H9 (cell line): ENCODE data around the gene KCNG2. TPM values are rescaled to one million over a fixed set of nuclear protein-coding genes. Genes with fewer than 3 reads are reported as not detected.

Experiments used
- DNase-seq: peaks from one replicate; pipeline ENCODE4 v3.0.0-alpha.2; 2017
- H2AFZ ChIP-seq: one replicate; pipeline ENCODE4 v1.6.1; 2013; ENCODE audit warnings: mild to moderate bottlenecking, low read length, control low read depth, moderate library complexity
- H2AK5ac ChIP-seq: 2 replicates; pipeline ENCODE4 v1.6.1; 2013; ENCODE audit warnings: low read length, control low read depth, mixed read lengths; ENCODE audit not compliant: insufficient read length
- H2BK120ac ChIP-seq: one replicate; pipeline ENCODE4 v1.6.1; 2013; ENCODE audit warnings: low read depth, mild to moderate bottlenecking, low read length, control low read depth, inconsistent platforms; ENCODE audit not compliant: poor library complexity, severe bottlenecking
- H2BK12ac ChIP-seq: 2 replicates; pipeline ENCODE4 v1.6.1; 2013; ENCODE audit warnings: low read length, control low read depth, mixed read lengths, low read depth; ENCODE audit not compliant: insufficient read length
- H2BK15ac ChIP-seq: 2 replicates; pipeline ENCODE4 v1.6.1; 2013; ENCODE audit warnings: low read depth, low read length, control low read depth
- H2BK20ac ChIP-seq: one replicate; pipeline ENCODE4 v1.6.1; 2013; ENCODE audit warnings: low read depth, mild to moderate bottlenecking, low read length, control low read depth, inconsistent platforms; ENCODE audit not compliant: poor library complexity, severe bottlenecking
- H2BK5ac ChIP-seq: 2 replicates; pipeline ENCODE4 v1.6.1; 2013; ENCODE audit warnings: low read length, control low read depth, mixed read lengths; ENCODE audit not compliant: insufficient read length
- H3K14ac ChIP-seq: 2 replicates; pipeline ENCODE4 v1.6.1; 2013; ENCODE audit warnings: low read length, control low read depth; ENCODE audit not compliant: insufficient read depth
- H3K18ac ChIP-seq: 2 replicates; pipeline ENCODE4 v1.6.1; 2013; ENCODE audit warnings: low read depth, mild to moderate bottlenecking, mixed read lengths, low read length, control low read depth; ENCODE audit not compliant: insufficient read length
- H3K23ac ChIP-seq: 2 replicates; pipeline ENCODE4 v1.6.1; 2013; ENCODE audit warnings: low read length, control low read depth, mixed read lengths, low read depth; ENCODE audit not compliant: insufficient read length
- H3K23me2 ChIP-seq: 2 replicates; pipeline ENCODE4 v1.6.1; 2013; ENCODE audit warnings: low read depth, mild to moderate bottlenecking, mixed read lengths, low read length, control low read depth; ENCODE audit not compliant: insufficient read length, poor library complexity, severe bottlenecking
- H3K27ac ChIP-seq: 2 replicates; pipeline ENCODE4 v1.5.1; 2013; ENCODE audit warnings: low read length, control low read depth, mixed read lengths, low read depth; ENCODE audit not compliant: insufficient read length
- H3K27me3 ChIP-seq: 2 replicates; pipeline ENCODE4 v1.6.1; 2013; ENCODE audit warnings: low read length, control low read depth, inconsistent platforms; ENCODE audit not compliant: insufficient read depth
- H3K4ac ChIP-seq: 2 replicates; pipeline ENCODE4 v1.6.1; 2013; ENCODE audit warnings: low read depth, mild to moderate bottlenecking, control low read depth, inconsistent platforms, low read length, moderate library complexity
- H3K4me1 ChIP-seq: 2 replicates; pipeline ENCODE4 v1.6.1; 2013; ENCODE audit warnings: low read length, control low read depth, inconsistent platforms; ENCODE audit not compliant: insufficient read depth
- H3K4me2 ChIP-seq: 2 replicates; pipeline ENCODE4 v1.6.1; 2013; ENCODE audit warnings: low read length, control low read depth, mixed read lengths; ENCODE audit not compliant: insufficient read length, insufficient read depth
- H3K56ac ChIP-seq: 2 replicates; pipeline ENCODE4 v1.6.1; 2013; ENCODE audit warnings: low read depth, mild to moderate bottlenecking, mixed read lengths, low read length, control low read depth; ENCODE audit not compliant: insufficient read length
- H3K79me1 ChIP-seq: 2 replicates; pipeline ENCODE4 v1.6.1; 2013; ENCODE audit warnings: low read depth, mild to moderate bottlenecking, moderate library complexity, low read length, control low read depth, inconsistent platforms; ENCODE audit not compliant: insufficient read depth, poor library complexity, severe bottlenecking
- H3K79me2 ChIP-seq: 2 replicates; pipeline ENCODE4 v1.6.1; 2013; ENCODE audit warnings: low read length, control low read depth, inconsistent platforms; ENCODE audit not compliant: insufficient read depth
- H3K9ac ChIP-seq: 2 replicates; pipeline ENCODE4 v1.6.1; 2013; ENCODE audit warnings: low read length, control low read depth, mixed read lengths; ENCODE audit not compliant: insufficient read length; ENCODE audit errors: extremely low read depth
- H3K9me3 ChIP-seq: one replicate; pipeline ENCODE4 v1.6.1; 2013; ENCODE audit warnings: low read depth, low read length, inconsistent platforms; ENCODE audit not compliant: control insufficient read depth
- H3T11ph ChIP-seq: one replicate; pipeline ENCODE4 v1.6.1; 2013; ENCODE audit warnings: mild to moderate bottlenecking, low read length, control low read depth, inconsistent platforms
- H4K20me1 ChIP-seq: one replicate; pipeline ENCODE4 v1.6.1; 2013; ENCODE audit not compliant: control insufficient read depth, insufficient read length, insufficient read depth
- H4K5ac ChIP-seq: 2 replicates; pipeline ENCODE4 v1.6.1; 2013; ENCODE audit warnings: low read depth, mild to moderate bottlenecking, mixed read lengths, low read length, control low read depth; ENCODE audit not compliant: insufficient read length
- H4K8ac ChIP-seq: replicated peaks from 2 replicates; pipeline ENCODE4 v1.6.1; 2013; ENCODE audit warnings: low read length, control low read depth, mixed read lengths, low read depth; ENCODE audit not compliant: insufficient read length
- H4K91ac ChIP-seq: 2 replicates; pipeline ENCODE4 v1.6.1; 2013; ENCODE audit warnings: low read depth, mild to moderate bottlenecking, moderate library complexity, mixed read lengths, low read length, control low read depth; ENCODE audit not compliant: insufficient read length
- H3K27ac Mint-ChIP-seq, 3 experiments: 2 replicates in 2 of 3; 3 replicates in 1 of 3; pipeline ENCODE4 v1.8.0; 2020 to 2021; ENCODE audit warnings: mixed read lengths in 3 of 3, mild to moderate bottlenecking in 1 of 3, moderate library complexity in 1 of 3
- H3K27me3 Mint-ChIP-seq: 2 replicates; pipeline ENCODE4 v1.8.0; 2021; ENCODE audit warnings: low read depth, mild to moderate bottlenecking, moderate library complexity, mixed read lengths
- H3K36me3 Mint-ChIP-seq, 3 experiments: 2 replicates in 2 of 3; 3 replicates in 1 of 3; pipeline ENCODE4 v1.8.0; 2020 to 2021; ENCODE audit warnings: low read depth in 3 of 3, mixed read lengths in 3 of 3; ENCODE audit not compliant: insufficient read depth in 1 of 3
- H3K4me1 Mint-ChIP-seq, 2 experiments: 2 replicates each; pipeline ENCODE4 v1.8.0; 2020; ENCODE audit warnings: mixed read lengths in 2 of 2
- H3K4me3 Mint-ChIP-seq, 2 experiments: 2 replicates in 1 of 2; 3 replicates in 1 of 2; pipeline ENCODE4 v1.8.0; 2020 to 2021; ENCODE audit warnings: mild to moderate bottlenecking in 2 of 2, mixed read lengths in 2 of 2, moderate library complexity in 1 of 2
- H3K9me3 Mint-ChIP-seq, 2 experiments: 2 replicates in 1 of 2; 3 replicates in 1 of 2; pipeline ENCODE4 v1.8.0; 2020; ENCODE audit warnings: mild to moderate bottlenecking in 2 of 2, mixed read lengths in 2 of 2, moderate library complexity in 1 of 2
- CTCF ChIP-seq: fragments of 200-600 bp; sonication (generic); conservative IDR thresholded peaks from 3 replicates; pipeline ENCODE4 v1.8.0; 2021; ENCODE audit warnings: antibody characterized with exemption, mild to moderate bottlenecking
- WGBS: extraction: QIAGEN DNeasy Blood & Tissue Kit; methylation state at CpG from one replicate; pipeline ENCODE4 v1.1.7; 2013; ENCODE audit warnings: missing lambda C conversion rate, low lambda C conversion rate, mixed read lengths; ENCODE audit not compliant: insufficient read length; ENCODE audit errors: extremely low coverage; 5-methylcytosine and 5-hydroxymethylcytosine counted together
- total RNA-seq: library from RNA; stranded (reverse); gene quantifications from 2 replicates; pipeline ENCODE4 v1.2.1, GENCODE V29; 2021

Gene KCNG2
- total RNA-seq, 1 experiment from 2014 or later: 0.15 TPM

GRCh38 chr18:79899609-79900445 is 102.1 kb downstream of the KCNG2 start:
- no peak overlapping the region for H3K27ac ChIP-seq
- H3K79me2 ChIP-seq: no peaks in the 10 kb centered on the region
- H3K9me3 ChIP-seq: peaks cover 28% of the 10 kb centered on the region
- H2BK5ac ChIP-seq: no peak overlapping the region
- H3K9me3 Mint-ChIP-seq: peaks cover 49 to 66% of the 10 kb centered on the region in 2 experiments
- no peaks in the 10 kb centered on the region for H3K4me1 ChIP-seq
- H3K79me1 ChIP-seq: no peaks in the 10 kb centered on the region
- H3K27me3 ChIP-seq: no peaks in the 10 kb centered on the region
- H3K27ac Mint-ChIP-seq: no peak overlapping the region
- H3K18ac ChIP-seq: no peak overlapping the region
- H3K4me3 Mint-ChIP-seq: no peak overlapping the region
- no peak overlapping the region for H4K91ac ChIP-seq
- H2BK120ac ChIP-seq: no peak overlapping the region
- no peaks in the 10 kb centered on the region for H4K20me1 ChIP-seq
- DNase-seq: peak; percentile 18
- no peak overlapping the region for H3K23ac ChIP-seq
- no peak overlapping the region for H3K4ac ChIP-seq
- H2AK5ac ChIP-seq: no peak overlapping the region
- H3K56ac ChIP-seq: no peak overlapping the region
- H3T11ph ChIP-seq: no peak overlapping the region
- no peak overlapping the region for H3K9ac ChIP-seq
- H2BK20ac ChIP-seq: no peak overlapping the region
- no peak overlapping the region for H3K4me2 ChIP-seq
- H3K4me1 Mint-ChIP-seq: no peaks in the 10 kb centered on the region
- no peak overlapping the region for H4K5ac ChIP-seq
- no peaks in the 10 kb centered on the region for H3K23me2 ChIP-seq
- no CpG with 5 or more reads among the region's 53 CpGs for whole genome bisulfite sequencing
- H2BK15ac ChIP-seq: no peak overlapping the region
- H4K8ac ChIP-seq: no peak overlapping the region
- no peak overlapping the region for H2BK12ac ChIP-seq
- no peak overlapping the region for H3K14ac ChIP-seq
- TF ChIP-seq CTCF: no peak
- peaks cover 27% of the 10 kb centered on the region for H3K27me3 Mint-ChIP-seq
- peaks cover 23 to 51% (median 43%) of the 10 kb centered on the region in 3 experiments for H3K36me3 Mint-ChIP-seq
- no peak overlapping the region for H2AFZ ChIP-seq
